HL-60/S4 treated with retinoic acid at 250 ng/mL for 4 days and 3 days (cell line): ENCODE results near the gene NCAM2.
"Not testable (repeated sequence)": the region's sequence is repeated elsewhere in the genome, so short reads cannot be mapped to it uniquely, and the experiment has no call there.

ENCODE experiments used
- in situ Hi-C: fragments of 300-500 bp; cut with MboI; formaldehyde crosslinking; loops from 2 replicates; pipeline ENCODE4 v1.7.0; 2022; ENCODE audit warnings: low sequenced_read_pairs

Gene NCAM2

DNA sequence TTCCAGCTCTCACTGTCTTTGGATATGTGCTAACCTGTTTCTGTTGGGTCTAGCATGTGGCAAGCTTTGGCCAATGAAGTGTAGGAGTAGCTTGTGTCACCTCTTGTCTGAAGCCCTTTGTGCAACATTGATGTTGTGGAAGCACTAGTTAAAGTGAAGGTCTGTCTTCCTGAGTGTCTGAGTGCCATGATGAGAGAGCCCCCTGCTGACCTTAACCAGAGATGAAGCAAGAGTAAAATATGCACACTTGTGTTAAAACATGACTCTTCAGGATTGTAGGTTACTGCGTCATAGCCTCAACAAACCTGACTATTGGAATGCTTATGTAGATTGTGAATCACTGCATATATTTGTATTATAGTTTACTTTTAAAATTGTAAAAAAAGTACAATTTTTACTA, 103.7 kb downstream of the NCAM2 start:
- in situ Hi-C loops: no loop called here

DNA sequence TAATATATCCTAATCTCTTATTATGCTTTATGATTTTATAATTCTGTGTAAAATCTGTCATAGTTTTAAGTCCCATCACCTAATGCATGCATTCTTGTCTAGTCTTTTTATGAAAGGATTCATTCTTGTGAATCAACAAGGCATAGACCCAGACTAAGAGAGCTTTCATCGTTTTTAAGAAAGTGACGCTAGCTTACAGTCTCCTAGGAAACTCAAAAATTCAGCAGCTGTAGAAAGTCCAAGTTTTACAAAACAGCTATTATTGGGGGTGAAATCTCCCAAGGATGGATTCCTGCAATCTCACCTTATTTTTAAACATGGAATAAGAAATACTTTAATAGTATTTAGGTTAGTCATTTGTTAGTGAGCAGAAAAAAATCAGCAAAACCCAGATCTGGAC, 104.7 kb downstream of the NCAM2 start:
- in situ Hi-C loops: no loop called here

- in situ Hi-C loops: no loop called here
Observed at GRCh38 chr21:21103692-21104091, 105.5 kb downstream of the NCAM2 start.

- in situ Hi-C loops: no loop called here
Observed at GRCh38 chr21:21109736-21110135, 111.5 kb downstream of the NCAM2 start.

- in situ Hi-C loops: no loop called here
Observed at GRCh38 chr21:21111309-21111920, 113.2 kb downstream of the NCAM2 start.

- in situ Hi-C loops: no loop called here
Observed at GRCh38 chr21:21114461-21114860, 116.3 kb downstream of the NCAM2 start.

GRCh38 chr21:21119091-21119490, 120.9 kb downstream of the NCAM2 start:
- in situ Hi-C loops: no loop called here

DNA sequence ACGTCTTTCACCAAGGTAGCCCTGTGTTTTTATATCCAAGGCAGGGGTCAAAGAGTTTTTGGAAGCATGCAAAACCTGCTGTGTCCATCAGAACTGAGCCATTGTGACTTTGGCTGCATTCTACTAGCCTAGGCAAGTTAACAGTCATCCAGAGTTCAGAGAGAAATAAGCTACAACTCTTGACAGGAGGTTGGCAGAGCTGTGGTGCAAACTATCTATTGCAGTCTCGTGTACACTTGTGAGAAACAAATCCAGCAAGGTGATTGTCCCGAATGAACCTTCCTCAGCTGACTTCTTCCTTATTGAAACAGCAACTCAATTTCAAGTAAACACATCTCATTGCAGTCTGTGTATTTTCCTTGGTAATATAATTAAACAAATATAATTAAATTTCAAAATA, 124.5 kb downstream of the NCAM2 start:
- in situ Hi-C loops: no loop called here

DNA sequence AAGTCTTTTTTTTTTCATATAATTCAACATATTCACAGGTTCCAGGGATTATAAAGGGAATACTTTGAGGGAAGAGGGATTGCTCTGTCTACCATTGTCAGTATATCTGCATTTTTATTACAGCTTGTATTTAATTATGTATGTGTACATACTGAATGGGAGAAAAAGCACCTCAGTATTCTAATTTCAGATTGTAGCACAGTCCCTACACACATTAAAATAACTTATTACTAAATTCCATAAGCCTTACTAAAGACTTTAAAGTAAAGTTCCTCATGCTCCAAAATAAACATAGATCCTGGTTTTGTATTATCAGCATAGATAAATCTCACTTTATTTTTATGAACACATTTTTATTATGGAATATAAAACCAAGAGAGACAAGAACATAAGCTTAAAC, 134.2 kb downstream of the NCAM2 start:
- in situ Hi-C loops: no loop called here

DNA sequence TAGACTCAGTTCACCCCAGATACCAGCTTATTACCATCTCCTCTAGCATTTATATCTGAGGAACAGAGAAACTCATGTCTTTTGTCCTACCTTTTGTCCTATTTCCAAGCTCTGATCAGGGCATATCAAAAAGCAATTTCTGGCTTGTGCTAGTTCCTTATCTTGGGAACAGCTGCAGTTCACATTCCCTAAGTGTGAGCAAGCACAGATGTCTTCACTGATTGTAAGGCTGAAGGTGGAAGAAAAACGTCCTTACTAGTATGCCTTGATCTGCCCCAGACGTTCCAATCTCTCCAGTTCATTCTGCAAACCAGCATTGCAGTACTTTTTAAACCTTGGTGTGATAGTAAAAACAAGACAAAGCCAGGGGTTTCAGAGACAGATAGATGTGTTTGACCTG, 139.8 kb downstream of the NCAM2 start:
- in situ Hi-C loops: no loop called here

- in situ Hi-C loops: no loop called here
Observed at GRCh38 chr21:21146587-21147373, 148.6 kb downstream of the NCAM2 start.

- in situ Hi-C loops: no loop called here
Observed at GRCh38 chr21:21147374-21147745, 149.2 kb downstream of the NCAM2 start.

- in situ Hi-C loops: no loop called here
Observed at GRCh38 chr21:21148009-21148408, 149.8 kb downstream of the NCAM2 start.

- in situ Hi-C loops: no loop called here
Observed at GRCh38 chr21:21148514-21148913, 150.3 kb downstream of the NCAM2 start.

DNA sequence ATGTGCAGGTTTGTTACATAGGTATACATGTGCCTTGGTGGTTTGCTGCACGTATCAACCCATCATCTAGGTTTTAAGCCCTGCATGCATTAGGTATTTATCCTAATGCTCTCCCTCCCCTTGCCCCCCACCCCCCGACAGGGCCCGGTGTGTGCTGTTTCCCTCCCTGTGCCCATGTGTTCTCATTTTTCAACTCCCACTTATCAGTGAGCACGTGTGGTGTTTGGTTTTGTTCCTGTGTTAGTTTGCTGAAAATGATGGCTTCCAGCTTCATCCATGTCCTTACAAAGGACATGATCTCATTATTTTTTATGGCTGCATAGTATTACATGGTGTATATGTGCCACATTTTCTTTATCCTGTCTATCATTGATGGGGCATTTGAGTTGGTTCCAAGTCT, 151.2 kb downstream of the NCAM2 start:
- in situ Hi-C loops: not testable (repeated sequence)

- in situ Hi-C loops: no loop called here
Observed at GRCh38 chr21:21151231-21151630, 153.0 kb downstream of the NCAM2 start.

GRCh38 chr21:21156397-21156796, 158.2 kb downstream of the NCAM2 start:
- in situ Hi-C loops: no loop called here

DNA sequence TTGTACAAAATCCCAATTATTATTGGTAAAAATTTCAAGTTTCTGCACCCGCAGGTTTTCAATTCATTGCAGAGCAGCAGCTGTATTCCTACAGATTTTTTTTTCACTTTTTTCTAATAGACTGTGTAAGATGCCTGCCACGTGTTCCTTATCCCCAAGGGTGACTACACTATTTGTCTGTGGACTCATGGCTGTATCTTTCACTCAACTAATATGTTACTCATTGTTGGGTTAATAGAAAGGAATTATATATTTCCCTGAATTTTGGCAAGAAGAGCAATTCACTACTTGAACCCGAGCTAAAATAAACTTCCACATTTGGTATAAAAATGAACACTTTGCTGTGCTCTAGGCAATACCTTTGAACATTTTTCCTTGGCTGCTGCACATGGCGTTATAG, 158.7 kb downstream of the NCAM2 start:
- in situ Hi-C loops: no loop called here

- in situ Hi-C loops: no loop called here
Observed at GRCh38 chr21:21158376-21158918, 160.2 kb downstream of the NCAM2 start.

DNA sequence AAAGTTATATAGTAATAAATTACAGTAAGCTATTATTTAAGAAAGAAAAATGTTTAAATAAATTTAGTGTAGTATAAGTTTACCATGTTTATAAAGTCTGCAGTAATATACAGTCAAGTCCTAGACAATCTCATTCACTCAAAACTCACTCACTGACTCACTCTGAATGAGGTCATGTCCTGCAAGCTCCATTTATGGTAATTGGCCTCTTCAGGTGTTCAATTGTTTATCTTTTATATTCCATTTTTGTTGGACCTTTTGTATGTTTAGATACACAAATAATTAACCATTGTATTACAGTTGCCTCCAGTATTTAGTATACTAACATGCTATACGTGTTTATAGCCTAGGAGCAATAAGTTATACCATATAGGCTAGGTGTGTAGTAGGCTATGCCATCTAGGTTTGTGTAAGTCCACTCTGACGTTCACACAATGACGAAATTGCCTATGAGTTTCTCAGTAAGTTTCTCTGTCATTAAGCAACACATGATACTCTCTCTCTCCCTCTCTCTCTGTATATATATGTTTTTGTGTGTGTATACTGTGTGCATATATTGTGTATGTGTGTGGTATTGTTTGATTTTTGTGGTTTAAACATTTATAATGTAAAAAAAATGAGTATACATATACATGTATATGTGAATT, 161.2 kb downstream of the NCAM2 start:
- in situ Hi-C loops: no loop called here

DNA sequence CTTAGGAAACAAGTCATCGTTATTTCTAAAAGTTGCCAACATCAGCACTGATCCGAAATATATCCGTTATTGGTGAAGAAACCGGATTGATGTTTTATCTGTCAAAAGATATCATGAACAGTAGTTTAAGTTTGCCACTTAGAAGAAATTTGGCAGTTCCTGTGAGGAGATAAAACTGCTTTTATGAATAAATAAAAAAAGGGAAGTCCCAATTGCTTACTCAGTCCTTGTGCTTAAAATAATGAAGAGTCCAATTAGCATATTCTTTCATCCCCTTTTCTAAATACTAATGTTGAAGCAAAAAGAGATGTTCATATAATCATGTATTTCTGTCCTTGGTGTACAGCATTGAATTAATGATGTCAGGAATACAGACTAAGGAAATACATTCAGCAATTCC, 164.6 kb downstream of the NCAM2 start:
- in situ Hi-C loops: no loop called here

- in situ Hi-C loops: no loop called here
Observed at GRCh38 chr21:21163904-21164303, 165.7 kb downstream of the NCAM2 start.
